Brain (organoid and tissue), 1 donor: ENCODE results near the gene UGT2B11. TPM values are rescaled to one million over a fixed set of nuclear protein-coding genes. Genes with fewer than 3 reads are reported as not detected.

Experiments
- polyA plus RNA-seq: library from polyadenylated mRNA; stranded (reverse); fragments of 350-450 nt; fragmentation: Illumina TruSeq; extraction: RNeasy Lipid Tissue Mini Kit (QIAGEN cat#74804); gene quantifications from one replicate; pipeline ENCODE4 v1.2.3, GENCODE V29; 2015; ENCODE audit warnings: low read depth, low replicate concordance; ENCODE audit not compliant: insufficient read depth

The UGT2B11 gene
- polyA plus RNA-seq, 1 donor from 2014 or later = not detected

Other genes with a start within 250 kb of the UGT2B11 start
- not detected for gene UGT2B7, start 118.3 kb downstream of the UGT2B11 start, polyA plus RNA-seq
- gene UGT2B28, start 65.7 kb upstream of the UGT2B11 start, polyA plus RNA-seq = not detected